A673 (cell line): ENCODE results near the gene NACA.

Experiments
- CTCF ChIP-seq: fragments of 300-800, 200-600 bp; sonication (generic); conservative IDR thresholded peaks from 2 replicates; pipeline ENCODE4 v1.5.1; 2017; ENCODE audit warnings: low read depth, mild to moderate bottlenecking, antibody characterized with exemption, low read length, moderate library complexity, mixed read lengths
- EZH2 ChIP-seq: fragments of 200-600 bp; sonication (generic); IDR thresholded peaks from 2 replicates; pipeline ENCODE4 v1.6.1; 2017; ENCODE audit warnings: borderline replicate concordance, low read depth, mild to moderate bottlenecking, mixed read lengths, antibody characterized with exemption, low read length; ENCODE audit not compliant: poor library complexity, severe bottlenecking

GRCh38 chr12:56676851-56677580, 48.1 kb downstream of the NACA start:
- TF ChIP-seq CTCF (no peak), EZH2 (no peak)
